Measurements from ENCODE around the gene SAA2.

DNA sequence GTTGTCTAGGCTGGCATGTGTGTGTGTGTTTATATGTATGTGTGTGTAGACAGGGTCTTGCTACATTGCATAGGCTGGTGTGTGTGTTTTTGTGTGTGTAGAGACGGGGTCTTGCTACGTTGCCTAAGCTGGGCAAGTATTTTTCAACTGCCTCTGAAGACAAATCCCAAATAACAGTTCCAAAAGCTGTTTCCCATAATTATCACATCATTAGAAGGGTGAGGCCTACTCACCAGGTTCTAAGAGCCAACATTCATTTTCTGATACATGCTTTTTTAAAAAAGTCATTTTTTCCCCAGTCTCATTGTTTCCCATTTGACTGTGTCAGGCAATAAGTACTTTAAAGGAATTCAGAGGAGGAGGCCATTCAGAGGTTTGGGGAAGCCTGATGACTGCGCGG is 40.4 kb upstream of the SAA2 start:
- TF ChIP-seq, protein P1, sequence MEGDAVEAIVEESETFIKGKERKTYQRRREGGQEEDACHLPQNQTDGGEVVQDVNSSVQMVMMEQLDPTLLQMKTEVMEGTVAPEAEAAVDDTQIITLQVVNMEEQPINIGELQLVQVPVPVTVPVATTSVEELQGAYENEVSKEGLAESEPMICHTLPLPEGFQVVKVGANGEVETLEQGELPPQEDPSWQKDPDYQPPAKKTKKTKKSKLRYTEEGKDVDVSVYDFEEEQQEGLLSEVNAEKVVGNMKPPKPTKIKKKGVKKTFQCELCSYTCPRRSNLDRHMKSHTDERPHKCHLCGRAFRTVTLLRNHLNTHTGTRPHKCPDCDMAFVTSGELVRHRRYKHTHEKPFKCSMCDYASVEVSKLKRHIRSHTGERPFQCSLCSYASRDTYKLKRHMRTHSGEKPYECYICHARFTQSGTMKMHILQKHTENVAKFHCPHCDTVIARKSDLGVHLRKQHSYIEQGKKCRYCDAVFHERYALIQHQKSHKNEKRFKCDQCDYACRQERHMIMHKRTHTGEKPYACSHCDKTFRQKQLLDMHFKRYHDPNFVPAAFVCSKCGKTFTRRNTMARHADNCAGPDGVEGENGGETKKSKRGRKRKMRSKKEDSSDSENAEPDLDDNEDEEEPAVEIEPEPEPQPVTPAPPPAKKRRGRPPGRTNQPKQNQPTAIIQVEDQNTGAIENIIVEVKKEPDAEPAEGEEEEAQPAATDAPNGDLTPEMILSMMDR (IDR thresholded peaks at IDR 0.05) = no peak
- no peak for TF ChIP-seq POLR2A (IDR thresholded peaks at IDR 0.05)
